DOHH2 (cell line): ENCODE results near the gene HSPB7.

Experiments used
- H3F3A ChIP-seq: fragments of 200-600 bp; sonication (generic), shearing (Covaris generic); 2 replicates; pipeline ENCODE4 v1.6.0; 2016; ENCODE audit warnings: antibody characterized with exemption, mild to moderate bottlenecking; ENCODE audit not compliant: control insufficient read depth, insufficient read depth
- H3K27ac ChIP-seq: fragments of 200-600 bp; sonication (generic); 2 replicates; pipeline ENCODE4 v1.5.1; 2014; ENCODE audit warnings: low read depth, mild to moderate bottlenecking, low read length, moderate library complexity
- H3K27me3 ChIP-seq: fragments of 200-600 bp; sonication (generic); 2 replicates; pipeline ENCODE4 v1.6.1; 2014; ENCODE audit warnings: mild to moderate bottlenecking, low read length, mixed read lengths; ENCODE audit not compliant: control insufficient read depth
- H3K36me3 ChIP-seq: fragments of 200-600 bp; sonication (generic); 2 replicates; pipeline ENCODE4 v1.6.1; 2014; ENCODE audit warnings: mild to moderate bottlenecking, low read length, moderate library complexity, mixed read lengths; ENCODE audit not compliant: control insufficient read depth
- H3K4me1 ChIP-seq: fragments of 200-600 bp; sonication (generic); 2 replicates; pipeline ENCODE4 v1.6.1; 2014; ENCODE audit warnings: mild to moderate bottlenecking, low read length, mixed read lengths; ENCODE audit not compliant: control insufficient read depth
- H3K4me2 ChIP-seq: fragments of 200-600 bp; sonication (generic); 2 replicates; pipeline ENCODE4 v1.6.0; 2014; ENCODE audit warnings: mild to moderate bottlenecking, low read length, moderate library complexity
- H3K4me3 ChIP-seq: fragments of 200-600 bp; sonication (generic); 2 replicates; pipeline ENCODE4 v1.5.1; 2014; ENCODE audit warnings: mild to moderate bottlenecking, low read length, mixed read lengths
- H3K79me2 ChIP-seq: fragments of 200-600 bp; sonication (generic); 2 replicates; pipeline ENCODE4 v1.6.1; 2014; ENCODE audit warnings: mild to moderate bottlenecking, low read length, mixed read lengths; ENCODE audit not compliant: control insufficient read depth
- H3K9me2 ChIP-seq: fragments of 200-600 bp; sonication (generic); replicated peaks from 2 replicates; pipeline ENCODE4 v1.6.1; 2014; ENCODE audit warnings: mild to moderate bottlenecking, low read length, mixed read lengths; ENCODE audit not compliant: control insufficient read depth
- H3K9me3 ChIP-seq: fragments of 200-600 bp; sonication (generic); 2 replicates; pipeline ENCODE4 v1.6.1; 2014; ENCODE audit warnings: antibody characterized with exemption, low read length, mixed read lengths; ENCODE audit not compliant: control insufficient read depth, insufficient read depth
- H4K20me1 ChIP-seq: fragments of 200-600 bp; sonication (generic); 2 replicates; pipeline ENCODE4 v1.6.0; 2014; ENCODE audit warnings: low read depth, mild to moderate bottlenecking, antibody characterized with exemption, low read length, moderate library complexity; ENCODE audit not compliant: control insufficient read depth, insufficient read depth
- EZH2phosphoT487 ChIP-seq: fragments of 200-600 bp; sonication (generic); IDR thresholded peaks from 2 replicates; pipeline ENCODE4 v1.6.1; 2017; ENCODE audit warnings: borderline replicate concordance, mild to moderate bottlenecking, antibody characterized with exemption, low read length, moderate library complexity, mixed read lengths
- TF ChIP-seq, protein P1 (sequence below): fragments of 200-600 bp; sonication (generic); IDR thresholded peaks from one replicate; pipeline ENCODE4 v1.5.1; 2014; ENCODE audit warnings: antibody characterized with exemption, mild to moderate bottlenecking, low read depth, low read length; ENCODE audit not compliant: poor library complexity, severe bottlenecking

HSPB7 gene

DNA sequence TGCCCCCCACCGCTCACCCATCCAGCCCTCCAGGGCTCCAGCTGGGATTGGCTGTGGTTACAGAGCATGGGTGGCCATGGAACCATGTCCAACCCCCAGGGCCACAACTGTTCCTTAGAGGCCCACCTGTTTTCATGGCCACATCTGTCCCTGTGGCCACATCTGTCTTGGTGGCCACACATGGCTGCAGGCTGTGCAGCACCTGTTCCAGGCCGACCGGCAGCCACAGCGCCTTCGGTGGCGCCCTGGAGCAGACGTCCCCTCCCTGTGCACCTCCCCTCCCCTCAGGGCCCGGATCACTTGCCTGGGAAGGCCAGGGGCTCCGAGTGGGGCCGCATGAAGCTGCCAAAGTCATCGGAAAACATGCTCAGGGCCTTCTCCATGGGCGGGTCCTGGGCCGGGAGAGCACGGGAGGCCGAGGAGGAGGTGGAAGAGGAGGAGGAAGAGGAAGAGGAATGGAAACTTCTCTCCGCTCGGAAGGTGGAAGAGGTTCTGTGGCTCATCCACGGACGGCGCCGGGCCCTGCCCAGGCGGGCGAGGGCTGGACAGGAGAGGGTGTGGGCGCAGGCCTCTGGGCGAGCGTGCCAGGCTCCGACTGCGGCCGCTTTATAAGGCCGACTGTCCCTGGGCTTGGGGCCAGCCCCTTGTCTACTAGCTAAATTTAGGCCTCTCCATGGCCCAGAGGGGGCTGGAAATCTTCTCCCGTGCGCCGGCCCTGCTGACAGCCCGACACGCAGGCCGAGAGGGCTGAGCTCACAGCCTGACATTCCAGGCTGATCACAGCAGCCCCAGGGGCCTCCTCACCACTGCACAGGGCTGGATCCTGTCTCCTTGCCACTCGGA, at the start of gene HSPB7:
Gene HSPB7, minus strand, starts transcription at position 583 of the 843 bp plus-strand sequence. Its CDS starts 80 bp downstream, at position 503.
- Histone ChIP-seq H3K9me3 (no peaks in the 10 kb centered on the region), H3K79me2 (no peaks in the 10 kb centered on the region), H3K27me3 (peaks cover 33% of the 10 kb centered on the region), H3K9me2 (no peaks in the 10 kb centered on the region), H3K4me3 (no peak within 1 kb of the TSS), H3K36me3 (no peaks in the 10 kb centered on the region), H3K4me2 (no peak within 1 kb of the TSS), H3K4me1 (peaks cover 26% of the 10 kb centered on the region), H3F3A (no peaks in the 10 kb centered on the region), H3K27ac (no peak within 1 kb of the TSS), H4K20me1 (no peaks in the 10 kb centered on the region)
- no peak for TF ChIP-seq EZH2phosphoT487
- TF ChIP-seq, protein P1, sequence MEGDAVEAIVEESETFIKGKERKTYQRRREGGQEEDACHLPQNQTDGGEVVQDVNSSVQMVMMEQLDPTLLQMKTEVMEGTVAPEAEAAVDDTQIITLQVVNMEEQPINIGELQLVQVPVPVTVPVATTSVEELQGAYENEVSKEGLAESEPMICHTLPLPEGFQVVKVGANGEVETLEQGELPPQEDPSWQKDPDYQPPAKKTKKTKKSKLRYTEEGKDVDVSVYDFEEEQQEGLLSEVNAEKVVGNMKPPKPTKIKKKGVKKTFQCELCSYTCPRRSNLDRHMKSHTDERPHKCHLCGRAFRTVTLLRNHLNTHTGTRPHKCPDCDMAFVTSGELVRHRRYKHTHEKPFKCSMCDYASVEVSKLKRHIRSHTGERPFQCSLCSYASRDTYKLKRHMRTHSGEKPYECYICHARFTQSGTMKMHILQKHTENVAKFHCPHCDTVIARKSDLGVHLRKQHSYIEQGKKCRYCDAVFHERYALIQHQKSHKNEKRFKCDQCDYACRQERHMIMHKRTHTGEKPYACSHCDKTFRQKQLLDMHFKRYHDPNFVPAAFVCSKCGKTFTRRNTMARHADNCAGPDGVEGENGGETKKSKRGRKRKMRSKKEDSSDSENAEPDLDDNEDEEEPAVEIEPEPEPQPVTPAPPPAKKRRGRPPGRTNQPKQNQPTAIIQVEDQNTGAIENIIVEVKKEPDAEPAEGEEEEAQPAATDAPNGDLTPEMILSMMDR, result peak; percentile 31

DNA sequence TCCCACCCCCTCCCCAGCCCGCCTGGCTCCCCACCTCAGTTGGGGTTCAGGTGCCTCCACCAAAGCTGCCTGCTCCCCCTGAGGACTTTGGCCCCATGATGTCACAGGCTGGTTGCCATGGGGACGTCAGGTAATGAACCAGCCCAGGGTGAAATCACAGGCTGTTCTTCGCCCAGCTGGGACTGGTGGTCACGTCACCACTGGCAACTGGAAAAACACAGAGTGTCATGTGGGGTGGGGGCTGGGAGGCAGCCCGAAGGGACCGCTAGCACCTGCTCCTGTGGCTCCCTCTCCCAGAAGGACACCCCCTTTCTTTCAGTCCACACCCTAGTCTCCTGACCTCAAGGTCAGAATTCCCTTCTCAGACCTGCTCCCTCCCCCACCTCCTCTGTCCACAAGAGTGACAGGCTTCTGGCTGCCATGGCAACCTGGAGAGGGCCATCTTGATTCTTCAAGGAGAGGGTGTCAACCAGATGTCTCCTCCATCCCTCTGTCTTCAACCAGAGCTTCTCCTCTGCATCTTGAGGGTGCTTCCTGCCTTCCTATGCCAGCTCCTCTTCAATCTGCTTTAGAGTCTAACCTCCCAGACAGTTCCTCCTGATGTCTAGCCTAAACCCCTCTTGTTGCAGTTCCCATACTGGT, 49.4 kb upstream of the HSPB7 start:
- H3K9me2 ChIP-seq, result no peaks in the 10 kb centered on the region
- H3K79me2 ChIP-seq, result no peaks in the 10 kb centered on the region
- TF ChIP-seq EZH2phosphoT487, result no peak
- TF ChIP-seq, protein P1, result no peak
- H4K20me1 ChIP-seq, result no peaks in the 10 kb centered on the region
- H3K4me3 ChIP-seq, result no peak overlapping the region
- no peaks in the 10 kb centered on the region for H3F3A ChIP-seq
- no peak overlapping the region for H3K27ac ChIP-seq
- H3K36me3 ChIP-seq, result no peaks in the 10 kb centered on the region
- no peaks in the 10 kb centered on the region for H3K4me1 ChIP-seq
- H3K4me2 ChIP-seq, result no peak overlapping the region
- H3K27me3 ChIP-seq, result peaks cover 31% of the 10 kb centered on the region
- no peaks in the 10 kb centered on the region for H3K9me3 ChIP-seq

DNA sequence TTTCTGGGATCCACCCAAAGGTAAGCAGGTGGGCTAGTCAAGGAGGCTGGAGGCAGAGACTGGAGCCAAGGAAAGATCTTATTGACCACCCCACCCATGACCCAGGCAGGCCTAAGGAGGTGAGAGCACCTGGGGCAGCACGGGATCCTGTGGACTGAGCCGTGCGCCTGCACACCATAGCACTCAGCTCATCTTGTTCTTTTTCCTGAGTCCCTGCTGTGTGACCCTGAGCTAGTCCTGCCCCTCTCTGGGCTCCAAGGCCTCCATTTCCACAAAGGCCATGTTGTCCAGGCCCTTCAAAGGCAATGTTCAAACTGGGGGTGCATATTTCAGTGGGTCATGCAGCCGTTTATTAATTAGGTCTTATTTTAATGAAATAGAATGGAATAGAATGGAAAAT, 48.4 kb upstream of the HSPB7 start:
- H3K4me3 ChIP-seq, result no peak overlapping the region
- no peaks in the 10 kb centered on the region for H3K79me2 ChIP-seq
- no peaks in the 10 kb centered on the region for H3K4me1 ChIP-seq
- TF ChIP-seq, protein P1, result no peak
- TF ChIP-seq EZH2phosphoT487, result no peak
- H3K9me2 ChIP-seq, result no peaks in the 10 kb centered on the region
- H3K9me3 ChIP-seq, result no peaks in the 10 kb centered on the region
- H3F3A ChIP-seq, result no peaks in the 10 kb centered on the region
- H3K27me3 ChIP-seq, result peaks cover 22% of the 10 kb centered on the region
- no peak overlapping the region for H3K27ac ChIP-seq
- H3K4me2 ChIP-seq, result no peak overlapping the region
- H4K20me1 ChIP-seq, result no peaks in the 10 kb centered on the region
- H3K36me3 ChIP-seq, result no peaks in the 10 kb centered on the region
